Upper lobe of left lung (tissue), 6 donors: ENCODE results near the gene CTSF. TPM values are rescaled to one million over a fixed set of nuclear protein-coding genes. Genes with fewer than 3 reads are reported as not detected.

Experiments
- ATAC-seq, 2 donors: fragments of 200-7000 bp; cut with Tn5 transposase; one replicate each; pipeline ENCODE4 v1.9.1; 2022; ENCODE audit warnings: mild to moderate bottlenecking in 2 of 2, moderate library complexity in 2 of 2; ENCODE audit not compliant: low FRiP score in 2 of 2
- DNase-seq, 2 donors: peaks; one replicate each; pipeline ENCODE4 v3.0.0-alpha.2; 2019 to 2020
- H3K27ac ChIP-seq, 4 donors: fragments of 200-600 bp; sonication (generic); one replicate each; pipeline ENCODE4 v1.5.1; 2016 to 2019
- H3K27me3 ChIP-seq, 4 donors: fragments of 200-600 bp; sonication (generic); one replicate each; pipeline ENCODE4 v1.5.1; 2017 to 2019
- H3K36me3 ChIP-seq, 4 donors: fragments of 200-600 bp; sonication (generic); one replicate each; pipeline ENCODE4 v1.5.1; 2016 to 2019
- H3K4me1 ChIP-seq, 4 donors: fragments of 200-600 bp; sonication (generic); one replicate each; pipeline ENCODE4 v1.5.1; 2018 to 2019
- H3K4me3 ChIP-seq, 4 donors: fragments of 200-600 bp; sonication (generic); one replicate each; pipeline ENCODE4 v1.5.1; 2017 to 2019; ENCODE audit warnings: mild to moderate bottlenecking in 2 of 4, moderate library complexity in 1 of 4
- H3K9me3 ChIP-seq, 4 donors: fragments of 200-600 bp; sonication (generic); one replicate each; pipeline ENCODE4 v1.5.1; 2018 to 2019
- EP300 ChIP-seq, 4 donors: sonication (generic); formaldehyde crosslinking; IDR thresholded peaks; one replicate each; pipeline ENCODE4 v1.5.1; 2017; ENCODE audit warnings: antibody characterized with exemption in 4 of 4, control low read depth in 2 of 4
- POLR2A ChIP-seq, 4 donors: fragments of 450-650 bp; IDR thresholded peaks; one replicate each; pipeline ENCODE4 v1.5.1; 2016 to 2017; ENCODE audit warnings: antibody characterized with exemption in 4 of 4, mild to moderate bottlenecking in 2 of 4
- POLR2AphosphoS5 ChIP-seq, 2 donors: sonication (generic); formaldehyde crosslinking; IDR thresholded peaks; one replicate each; pipeline ENCODE4 v1.5.1; 2017; ENCODE audit warnings: antibody characterized with exemption in 2 of 2
- WGBS, 2 donors: methylation state at CpG; one replicate each; pipeline ENCODE4 v1.1.5; 2017 to 2018; 5-methylcytosine and 5-hydroxymethylcytosine counted together
- total RNA-seq, 6 donors: library from RNA; depleted of rRNA in 4 of 6; stranded (reverse); fragments of >200 nt in 4 of 6; gene quantifications; one replicate each; pipeline versions ENCODE4 v1.1.0 to v1.2.1, GENCODE V29; 2016 to 2021
- TF ChIP-seq, protein P1 (sequence below), 6 experiments: fragments of 450-650 bp in 4 of 6; fragments of 200-600 bp in 2 of 6; sonication (generic) in 2 of 6; IDR thresholded peaks; one replicate each; pipeline ENCODE4 v1.5.1; 2016 to 2019; ENCODE audit warnings: antibody characterized with exemption in 6 of 6
- donor health status: DM: no; HTN: no; CAD: no; lungs with moderate emphysema.
- donor health status: DM: no; HTN: yes; CAD: no; lungs with severe emphysema.

Gene CTSF
- total RNA-seq, 6 donors from 2014 or later: 28.5 to 81.7 (median 40.3) TPM

DNA sequence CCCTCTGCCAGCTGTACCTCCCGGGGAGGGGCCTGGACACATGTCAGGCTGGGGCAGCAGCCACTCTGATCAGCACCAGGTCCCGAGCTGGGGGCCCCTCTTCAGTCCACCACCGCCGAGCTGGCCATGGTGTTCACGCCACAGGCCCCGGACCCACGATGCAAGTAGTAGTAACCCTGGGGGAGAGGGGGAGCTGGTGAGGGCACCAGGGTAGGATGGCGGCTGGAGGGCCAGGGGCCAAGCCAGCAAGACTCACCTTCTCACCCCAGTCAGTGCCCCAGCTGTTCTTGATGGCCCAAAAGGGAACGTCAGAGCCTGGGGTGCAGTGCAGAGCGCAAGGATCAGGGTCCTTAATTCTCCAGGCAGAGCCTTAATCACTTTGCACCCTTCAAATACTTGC lies 4.6 kb downstream of the CTSF start:
- ATAC-seq (no peak), DNase-seq (peak in 1 of 2 donors; percentile 71)
- no peaks in the 10 kb centered on the region for H3K27me3 ChIP-seq
- no peak overlapping the region for H3K4me3 ChIP-seq
- peaks cover 0 to 8% (median 0%) of the 10 kb centered on the region in 4 donors for H3K36me3 ChIP-seq
- no peaks in the 10 kb centered on the region for H3K9me3 ChIP-seq
- WGBS, 2 donors: 94 to 95% methylated on average over 8 to 10 of the region's 10 CpGs
- peaks cover 16 to 24% (median 18%) of the 10 kb centered on the region in 4 donors for H3K4me1 ChIP-seq
- TF ChIP-seq EP300 (IDR thresholded peaks at IDR 0.05) (no peak), POLR2A (IDR thresholded peaks at IDR 0.05) (no peak), POLR2AphosphoS5 (IDR thresholded peaks at IDR 0.05) (no peak)
- TF ChIP-seq, protein P1, sequence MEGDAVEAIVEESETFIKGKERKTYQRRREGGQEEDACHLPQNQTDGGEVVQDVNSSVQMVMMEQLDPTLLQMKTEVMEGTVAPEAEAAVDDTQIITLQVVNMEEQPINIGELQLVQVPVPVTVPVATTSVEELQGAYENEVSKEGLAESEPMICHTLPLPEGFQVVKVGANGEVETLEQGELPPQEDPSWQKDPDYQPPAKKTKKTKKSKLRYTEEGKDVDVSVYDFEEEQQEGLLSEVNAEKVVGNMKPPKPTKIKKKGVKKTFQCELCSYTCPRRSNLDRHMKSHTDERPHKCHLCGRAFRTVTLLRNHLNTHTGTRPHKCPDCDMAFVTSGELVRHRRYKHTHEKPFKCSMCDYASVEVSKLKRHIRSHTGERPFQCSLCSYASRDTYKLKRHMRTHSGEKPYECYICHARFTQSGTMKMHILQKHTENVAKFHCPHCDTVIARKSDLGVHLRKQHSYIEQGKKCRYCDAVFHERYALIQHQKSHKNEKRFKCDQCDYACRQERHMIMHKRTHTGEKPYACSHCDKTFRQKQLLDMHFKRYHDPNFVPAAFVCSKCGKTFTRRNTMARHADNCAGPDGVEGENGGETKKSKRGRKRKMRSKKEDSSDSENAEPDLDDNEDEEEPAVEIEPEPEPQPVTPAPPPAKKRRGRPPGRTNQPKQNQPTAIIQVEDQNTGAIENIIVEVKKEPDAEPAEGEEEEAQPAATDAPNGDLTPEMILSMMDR (IDR thresholded peaks at IDR 0.05): no peak
- H3K27ac ChIP-seq: no peak overlapping the region

DNA sequence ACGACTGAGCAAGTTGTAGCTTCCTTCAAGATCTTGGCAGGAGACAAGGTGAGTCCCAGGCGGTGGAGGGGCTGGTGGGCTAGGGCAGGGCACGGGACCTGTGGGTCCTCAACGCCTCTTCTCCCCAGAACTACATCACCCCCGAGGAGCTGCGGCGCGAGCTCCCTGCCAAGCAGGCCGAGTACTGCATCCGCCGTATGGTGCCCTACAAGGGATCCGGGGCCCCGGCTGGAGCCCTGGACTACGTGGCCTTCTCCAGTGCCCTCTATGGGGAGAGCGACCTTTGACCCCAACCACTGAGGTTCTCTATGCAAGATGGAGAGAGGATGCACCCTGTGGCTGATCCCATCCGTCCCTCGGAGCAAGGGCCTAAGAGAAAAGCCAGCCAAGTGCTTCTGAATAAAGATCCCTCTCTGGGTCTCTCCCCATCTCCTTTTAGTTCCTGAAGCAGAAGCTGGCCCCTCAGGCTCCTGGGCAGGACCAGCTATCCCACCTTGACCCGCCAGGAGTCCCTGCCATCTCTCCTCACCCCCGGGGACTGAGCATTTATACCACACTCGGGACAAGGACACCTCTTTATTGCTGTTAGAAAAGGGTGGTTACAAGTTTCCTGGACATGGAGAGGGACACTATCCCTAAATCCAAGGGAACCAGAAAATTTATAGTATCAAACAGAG lies 5.4 kb downstream of the CTSF start:
- no peak overlapping the region for H3K4me3 ChIP-seq
- DNase-seq: peak in 1 of 2 donors; percentile 67
- peaks cover 12 to 17% (median 14%) of the 10 kb centered on the region in 4 donors for H3K4me1 ChIP-seq
- no peak overlapping the region for H3K27ac ChIP-seq
- no peaks in the 10 kb centered on the region for H3K9me3 ChIP-seq
- 81 to 92% methylated on average over 5 to 20 of the region's 20 CpGs for WGBS, 2 donors
- no peak for ATAC-seq
- TF ChIP-seq POLR2A (IDR thresholded peaks at IDR 0.05) (no peak), EP300 (IDR thresholded peaks at IDR 0.05) (no peak), POLR2AphosphoS5 (IDR thresholded peaks at IDR 0.05) (no peak)
- TF ChIP-seq, protein P1 (IDR thresholded peaks at IDR 0.05): no peak
- H3K36me3 ChIP-seq: peaks cover 0 to 8% (median 0%) of the 10 kb centered on the region in 4 donors
- no peaks in the 10 kb centered on the region for H3K27me3 ChIP-seq

- Histone ChIP-seq H3K36me3 (peaks cover 0 to 8% (median 0%) of the 10 kb centered on the region in 4 donors), H3K4me1 (peaks cover 8 to 11% (median 9%) of the 10 kb centered on the region in 4 donors), H3K9me3 (no peaks in the 10 kb centered on the region), H3K4me3 (no peak overlapping the region), H3K27ac (no peak overlapping the region), H3K27me3 (no peaks in the 10 kb centered on the region)
- no peak for TF ChIP-seq EP300 (IDR thresholded peaks at IDR 0.05)
- 58 to 88% methylated on average over 1 to 2 of the region's 2 CpGs for WGBS, 2 donors
- no peak for ATAC-seq
- no peak for DNase-seq
Measured at GRCh38 chr11:66562275-66562674, 6.1 kb downstream of the CTSF start.

- Histone ChIP-seq H3K4me1 (peaks cover 8 to 11% (median 9%) of the 10 kb centered on the region in 4 donors), H3K36me3 (peaks cover 0 to 8% (median 0%) of the 10 kb centered on the region in 4 donors), H3K4me3 (no peak overlapping the region), H3K27me3 (no peaks in the 10 kb centered on the region), H3K9me3 (no peaks in the 10 kb centered on the region), H3K27ac (no peak overlapping the region)
- WGBS, 2 donors: 91 to 100% methylated on average over 1 to 4 of the region's 9 CpGs
- TF ChIP-seq, protein P1 (IDR thresholded peaks at IDR 0.05): no peak
- TF ChIP-seq EP300 (IDR thresholded peaks at IDR 0.05) (no peak), POLR2AphosphoS5 (IDR thresholded peaks at IDR 0.05) (no peak)
- ATAC-seq: no peak
- DNase-seq: peak in 1 of 2 donors; percentile 59
Measured at GRCh38 chr11:66561975-66562248, 6.5 kb downstream of the CTSF start.

GRCh38 chr11:66561178-66561974 lies 7.0 kb downstream of the CTSF start:
- 85 to 86% methylated on average over 11 to 12 of the region's 14 CpGs for WGBS, 2 donors

More at GRCh38 chr11:66561178-66561974, 7.0 kb downstream of the CTSF start:
- TF ChIP-seq EP300 (IDR thresholded peaks at IDR 0.05) (no peak), POLR2AphosphoS5 (IDR thresholded peaks at IDR 0.05) (no peak), POLR2A (IDR thresholded peaks at IDR 0.05) (no peak)
- TF ChIP-seq, protein P1 (IDR thresholded peaks at IDR 0.05): no peak
- H3K4me3 ChIP-seq: no peak overlapping the region
- H3K36me3 ChIP-seq: peaks cover 0 to 8% (median 0%) of the 10 kb centered on the region in 4 donors
- no peaks in the 10 kb centered on the region for H3K9me3 ChIP-seq
- ATAC-seq (no peak), DNase-seq (peak in 1 of 2 donors; percentile 77)
- H3K4me1 ChIP-seq: peaks cover 8 to 11% (median 9%) of the 10 kb centered on the region in 4 donors
- no peak overlapping the region for H3K27ac ChIP-seq
- H3K27me3 ChIP-seq: no peaks in the 10 kb centered on the region
